Upper lobe of left lung (tissue), 6 donors: ENCODE data around the gene XYLT1. TPM values are rescaled to one million over a fixed set of nuclear protein-coding genes. Genes with fewer than 3 reads are reported as not detected.

Source experiments
- ATAC-seq, 2 donors: fragments of 200-7000 bp; cut with Tn5 transposase; one replicate each; pipeline ENCODE4 v1.9.1; 2022; ENCODE audit warnings: mild to moderate bottlenecking in 2 of 2, moderate library complexity in 2 of 2; ENCODE audit not compliant: low FRiP score in 2 of 2
- DNase-seq, 2 donors: peaks; one replicate each; pipeline ENCODE4 v3.0.0-alpha.2; 2019 to 2020
- H3K27ac ChIP-seq, 4 donors: fragments of 200-600 bp; sonication (generic); one replicate each; pipeline ENCODE4 v1.5.1; 2016 to 2019
- H3K27me3 ChIP-seq, 4 donors: fragments of 200-600 bp; sonication (generic); one replicate each; pipeline ENCODE4 v1.5.1; 2017 to 2019
- H3K36me3 ChIP-seq, 4 donors: fragments of 200-600 bp; sonication (generic); one replicate each; pipeline ENCODE4 v1.5.1; 2016 to 2019
- H3K4me1 ChIP-seq, 4 donors: fragments of 200-600 bp; sonication (generic); one replicate each; pipeline ENCODE4 v1.5.1; 2018 to 2019
- H3K4me3 ChIP-seq, 4 donors: fragments of 200-600 bp; sonication (generic); one replicate each; pipeline ENCODE4 v1.5.1; 2017 to 2019; ENCODE audit warnings: mild to moderate bottlenecking in 2 of 4, moderate library complexity in 1 of 4
- H3K9me3 ChIP-seq, 4 donors: fragments of 200-600 bp; sonication (generic); one replicate each; pipeline ENCODE4 v1.5.1; 2018 to 2019
- CTCF ChIP-seq, 6 experiments: fragments of 450-650 bp in 4 of 6; fragments of 200-600 bp in 2 of 6; sonication (generic) in 2 of 6; IDR thresholded peaks; one replicate each; pipeline ENCODE4 v1.5.1; 2016 to 2019; ENCODE audit warnings: antibody characterized with exemption in 6 of 6
- EP300 ChIP-seq, 4 donors: sonication (generic); formaldehyde crosslinking; IDR thresholded peaks; one replicate each; pipeline ENCODE4 v1.5.1; 2017; ENCODE audit warnings: antibody characterized with exemption in 4 of 4, control low read depth in 2 of 4
- POLR2A ChIP-seq, 4 donors: fragments of 450-650 bp; IDR thresholded peaks; one replicate each; pipeline ENCODE4 v1.5.1; 2016 to 2017; ENCODE audit warnings: antibody characterized with exemption in 4 of 4, mild to moderate bottlenecking in 2 of 4
- POLR2AphosphoS5 ChIP-seq, 2 donors: sonication (generic); formaldehyde crosslinking; IDR thresholded peaks; one replicate each; pipeline ENCODE4 v1.5.1; 2017; ENCODE audit warnings: antibody characterized with exemption in 2 of 2
- WGBS, 2 donors: methylation state at CpG; one replicate each; pipeline ENCODE4 v1.1.5; 2017 to 2018; 5-methylcytosine and 5-hydroxymethylcytosine counted together
- total RNA-seq, 6 donors: library from RNA; depleted of rRNA in 4 of 6; stranded (reverse); fragments of >200 nt in 4 of 6; gene quantifications; one replicate each; pipeline versions ENCODE4 v1.1.0 to v1.2.1, GENCODE V29; 2016 to 2021
- donor health status: DM: no; HTN: no; CAD: no; lungs with moderate emphysema.
- donor health status: DM: no; HTN: yes; CAD: no; lungs with severe emphysema.

Gene XYLT1
- total RNA-seq, 6 donors from 2014 or later: 3.0 to 26.2 (median 6.8) TPM

GRCh38 chr16:17160285-17160853 lies 310.4 kb downstream of the XYLT1 start:
- Histone ChIP-seq H3K27me3 (no peaks in the 10 kb centered on the region), H3K36me3 (no peaks in the 10 kb centered on the region), H3K9me3 (no peaks in the 10 kb centered on the region), H3K4me1 (no peaks in the 10 kb centered on the region), H3K4me3 (no peak overlapping the region), H3K27ac (no peak overlapping the region)
- 57 to 65% methylated on average over 13 to 18 of the region's 18 CpGs for WGBS, 2 donors
- TF ChIP-seq POLR2A (IDR thresholded peaks at IDR 0.05): no peak
- no peak for TF ChIP-seq EP300 (IDR thresholded peaks at IDR 0.05)
- TF ChIP-seq CTCF (IDR thresholded peaks at IDR 0.05): no peak
- TF ChIP-seq POLR2AphosphoS5 (IDR thresholded peaks at IDR 0.05): no peak
- ATAC-seq (no peak), DNase-seq (no peak)

GRCh38 chr16:17159617-17160016 lies 311.1 kb downstream of the XYLT1 start:
- WGBS, 2 donors: 63 to 68% methylated on average over 12 of the region's 12 CpGs
- no peaks in the 10 kb centered on the region for H3K9me3 ChIP-seq
- no peaks in the 10 kb centered on the region for H3K36me3 ChIP-seq
- no peak overlapping the region for H3K27ac ChIP-seq
- no peaks in the 10 kb centered on the region for H3K4me1 ChIP-seq
- H3K4me3 ChIP-seq: no peak overlapping the region
- H3K27me3 ChIP-seq: no peaks in the 10 kb centered on the region
- TF ChIP-seq CTCF (IDR thresholded peaks at IDR 0.05) (no peak), EP300 (IDR thresholded peaks at IDR 0.05) (no peak), POLR2AphosphoS5 (IDR thresholded peaks at IDR 0.05) (no peak), POLR2A (IDR thresholded peaks at IDR 0.05) (no peak)
- no peak for ATAC-seq
- no peak for DNase-seq

- H3K9me3 ChIP-seq: no peaks in the 10 kb centered on the region
- H3K27me3 ChIP-seq: no peaks in the 10 kb centered on the region
- H3K36me3 ChIP-seq: no peaks in the 10 kb centered on the region
- no peak for DNase-seq
- H3K4me1 ChIP-seq: no peaks in the 10 kb centered on the region
- H3K27ac ChIP-seq: no peak overlapping the region
- 76 to 86% methylated on average over 1 of the region's 1 CpG for WGBS, 2 donors
- TF ChIP-seq EP300 (IDR thresholded peaks at IDR 0.05) (no peak), CTCF (IDR thresholded peaks at IDR 0.05) (no peak), POLR2A (IDR thresholded peaks at IDR 0.05) (no peak), POLR2AphosphoS5 (IDR thresholded peaks at IDR 0.05) (no peak)
- H3K4me3 ChIP-seq: no peak overlapping the region
- no peak for ATAC-seq
Observed at GRCh38 chr16:17155936-17156335, 314.8 kb downstream of the XYLT1 start.

GRCh38 chr16:17155485-17155884 lies 315.3 kb downstream of the XYLT1 start:
- H3K27me3 ChIP-seq: no peaks in the 10 kb centered on the region
- 77 to 89% methylated on average over 5 of the region's 5 CpGs for WGBS, 2 donors
- DNase-seq: no peak
- H3K9me3 ChIP-seq: no peaks in the 10 kb centered on the region
- no peaks in the 10 kb centered on the region for H3K36me3 ChIP-seq
- ATAC-seq: peak in 1 of 2 donors; percentile 42
- H3K4me1 ChIP-seq: no peaks in the 10 kb centered on the region
- no peak overlapping the region for H3K27ac ChIP-seq
- TF ChIP-seq CTCF (IDR thresholded peaks at IDR 0.05) (no peak), POLR2A (IDR thresholded peaks at IDR 0.05) (no peak), POLR2AphosphoS5 (IDR thresholded peaks at IDR 0.05) (no peak), EP300 (IDR thresholded peaks at IDR 0.05) (no peak)
- H3K4me3 ChIP-seq: no peak overlapping the region

GRCh38 chr16:17154981-17155380 lies 315.8 kb downstream of the XYLT1 start:
- H3K36me3 ChIP-seq: no peaks in the 10 kb centered on the region
- H3K9me3 ChIP-seq: no peaks in the 10 kb centered on the region
- TF ChIP-seq POLR2AphosphoS5 (IDR thresholded peaks at IDR 0.05) (no peak), CTCF (IDR thresholded peaks at IDR 0.05) (no peak), POLR2A (IDR thresholded peaks at IDR 0.05) (no peak), EP300 (IDR thresholded peaks at IDR 0.05) (no peak)
- ATAC-seq: peak in 1 of 2 donors; percentile 76
- H3K27me3 ChIP-seq: no peaks in the 10 kb centered on the region
- H3K27ac ChIP-seq: no peak overlapping the region
- peak in 1 of 2 donors; percentile 48 for DNase-seq
- H3K4me1 ChIP-seq: no peaks in the 10 kb centered on the region
- WGBS, 2 donors: 72 to 85% methylated on average over 2 of the region's 2 CpGs
- no peak overlapping the region for H3K4me3 ChIP-seq
